ENCODE measurements around the gene PSAPL1.

The PSAPL1 gene

DNA sequence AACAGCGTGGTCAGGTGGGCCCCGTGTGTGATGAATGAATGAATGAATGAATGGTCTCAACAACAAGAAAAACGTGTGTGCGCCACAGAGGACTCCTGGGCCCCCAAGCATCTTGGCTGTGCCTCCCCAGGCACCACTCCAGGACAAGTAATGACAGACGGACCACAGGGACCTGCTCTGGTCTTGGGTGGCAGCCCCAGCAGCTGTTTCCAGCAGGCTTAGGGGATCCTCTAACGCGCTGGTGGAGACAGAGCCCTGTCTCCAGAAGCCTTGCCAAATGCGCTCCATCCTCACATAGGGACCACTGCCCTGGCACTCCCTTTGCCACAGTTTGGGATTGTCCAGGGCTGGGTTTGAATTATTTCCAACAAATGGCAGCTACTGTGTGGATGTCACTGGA lies 39.1 kb downstream of the PSAPL1 start:
- no peaks in the 10 kb centered on the region for H3K36me3 ChIP-seq (ENCODE audit: control insufficient read depth, low read length)
- H3K9me3 ChIP-seq (ENCODE audit: control insufficient read depth, insufficient read depth, low read length) = no peaks in the 10 kb centered on the region
- no peak overlapping the region for H3K4me3 ChIP-seq (ENCODE audit: low read length)
- peaks cover 25% of the 10 kb centered on the region for H3K4me1 ChIP-seq (ENCODE audit: control insufficient read depth, low read length)
- H3K9me2 ChIP-seq (replicated peaks; ENCODE audit: control insufficient read depth, low read length) = no peaks in the 10 kb centered on the region
- no peaks in the 10 kb centered on the region for H4K20me1 ChIP-seq (ENCODE audit: control insufficient read depth, insufficient read depth, low read depth, low read length)
- no peaks in the 10 kb centered on the region for H3K79me2 ChIP-seq (ENCODE audit: control insufficient read depth, low read length)
- H3K27me3 ChIP-seq (ENCODE audit: control insufficient read depth, low read length) = no peaks in the 10 kb centered on the region
- H3F3A ChIP-seq (ENCODE audit: control insufficient read depth, insufficient read depth) = no peaks in the 10 kb centered on the region
- TF ChIP-seq EZH2phosphoT487 (IDR thresholded peaks at IDR 0.05; ENCODE audit: borderline replicate concordance, low read length) = no peak
- TF ChIP-seq, protein P1, sequence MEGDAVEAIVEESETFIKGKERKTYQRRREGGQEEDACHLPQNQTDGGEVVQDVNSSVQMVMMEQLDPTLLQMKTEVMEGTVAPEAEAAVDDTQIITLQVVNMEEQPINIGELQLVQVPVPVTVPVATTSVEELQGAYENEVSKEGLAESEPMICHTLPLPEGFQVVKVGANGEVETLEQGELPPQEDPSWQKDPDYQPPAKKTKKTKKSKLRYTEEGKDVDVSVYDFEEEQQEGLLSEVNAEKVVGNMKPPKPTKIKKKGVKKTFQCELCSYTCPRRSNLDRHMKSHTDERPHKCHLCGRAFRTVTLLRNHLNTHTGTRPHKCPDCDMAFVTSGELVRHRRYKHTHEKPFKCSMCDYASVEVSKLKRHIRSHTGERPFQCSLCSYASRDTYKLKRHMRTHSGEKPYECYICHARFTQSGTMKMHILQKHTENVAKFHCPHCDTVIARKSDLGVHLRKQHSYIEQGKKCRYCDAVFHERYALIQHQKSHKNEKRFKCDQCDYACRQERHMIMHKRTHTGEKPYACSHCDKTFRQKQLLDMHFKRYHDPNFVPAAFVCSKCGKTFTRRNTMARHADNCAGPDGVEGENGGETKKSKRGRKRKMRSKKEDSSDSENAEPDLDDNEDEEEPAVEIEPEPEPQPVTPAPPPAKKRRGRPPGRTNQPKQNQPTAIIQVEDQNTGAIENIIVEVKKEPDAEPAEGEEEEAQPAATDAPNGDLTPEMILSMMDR (IDR thresholded peaks at IDR 0.05; ENCODE audit: low read depth, low read length, poor library complexity, severe bottlenecking) = no peak
- no peak overlapping the region for H3K27ac ChIP-seq (ENCODE audit: low read depth, low read length)
- H3K4me2 ChIP-seq (ENCODE audit: low read length) = no peak overlapping the region

GRCh38 chr4:7394681-7395451 lies 39.9 kb downstream of the PSAPL1 start:
- no peak overlapping the region for H3K4me3 ChIP-seq (ENCODE audit: low read length)
- H3K79me2 ChIP-seq (ENCODE audit: control insufficient read depth, low read length) = no peaks in the 10 kb centered on the region
- no peaks in the 10 kb centered on the region for H4K20me1 ChIP-seq (ENCODE audit: control insufficient read depth, insufficient read depth, low read depth, low read length)
- H3K4me1 ChIP-seq (ENCODE audit: control insufficient read depth, low read length) = peaks cover 25% of the 10 kb centered on the region
- H3K9me3 ChIP-seq (ENCODE audit: control insufficient read depth, insufficient read depth, low read length) = no peaks in the 10 kb centered on the region
- H3K4me2 ChIP-seq (ENCODE audit: low read length) = no peak overlapping the region
- no peak overlapping the region for H3K27ac ChIP-seq (ENCODE audit: low read depth, low read length)
- no peaks in the 10 kb centered on the region for H3K36me3 ChIP-seq (ENCODE audit: control insufficient read depth, low read length)
- no peaks in the 10 kb centered on the region for H3K9me2 ChIP-seq (replicated peaks; ENCODE audit: control insufficient read depth, low read length)
- no peaks in the 10 kb centered on the region for H3K27me3 ChIP-seq (ENCODE audit: control insufficient read depth, low read length)
- TF ChIP-seq EZH2phosphoT487 (IDR thresholded peaks at IDR 0.05; ENCODE audit: borderline replicate concordance, low read length) = no peak
- TF ChIP-seq, protein P1 (IDR thresholded peaks at IDR 0.05; ENCODE audit: low read depth, low read length, poor library complexity, severe bottlenecking) = no peak
- no peaks in the 10 kb centered on the region for H3F3A ChIP-seq (ENCODE audit: control insufficient read depth, insufficient read depth)

GRCh38 chr4:7393601-7394575 lies 40.8 kb downstream of the PSAPL1 start:
- TF ChIP-seq, protein P1 (IDR thresholded peaks at IDR 0.05; ENCODE audit: low read depth, low read length, poor library complexity, severe bottlenecking) = no peak
- no peak for TF ChIP-seq EZH2phosphoT487 (IDR thresholded peaks at IDR 0.05; ENCODE audit: borderline replicate concordance, low read length)

More at GRCh38 chr4:7393601-7394575, 40.8 kb downstream of the PSAPL1 start:
- Histone ChIP-seq H3K36me3 (ENCODE audit: control insufficient read depth, low read length) (no peaks in the 10 kb centered on the region), H3K27me3 (ENCODE audit: control insufficient read depth, low read length) (no peaks in the 10 kb centered on the region), H4K20me1 (ENCODE audit: control insufficient read depth, insufficient read depth, low read depth, low read length) (no peaks in the 10 kb centered on the region), H3K79me2 (ENCODE audit: control insufficient read depth, low read length) (no peaks in the 10 kb centered on the region), H3K9me3 (ENCODE audit: control insufficient read depth, insufficient read depth, low read length) (no peaks in the 10 kb centered on the region), H3K9me2 (replicated peaks; ENCODE audit: control insufficient read depth, low read length) (no peaks in the 10 kb centered on the region), H3K4me3 (ENCODE audit: low read length) (no peak overlapping the region), H3K4me1 (ENCODE audit: control insufficient read depth, low read length) (peaks cover 16% of the 10 kb centered on the region), H3K4me2 (ENCODE audit: low read length) (no peak overlapping the region), H3K27ac (ENCODE audit: low read depth, low read length) (no peak overlapping the region), H3F3A (ENCODE audit: control insufficient read depth, insufficient read depth) (no peaks in the 10 kb centered on the region)
